Stimulated activated CD8-positive, alpha-beta memory T cell treated with anti-CD3 and anti-CD28 coated beads, Interleukin-4, amount 100 ng/mL, for 4 hours (primary cell): Measurements from ENCODE around the gene PRICKLE2.

Experiments
- DNase-seq, 2 donors: peaks; one replicate each; pipeline ENCODE4 v3.0.0-alpha.2; 2020; ENCODE audit warnings: low read depth in 2 of 2, low spot score in 1 of 2

The PRICKLE2 gene

DNA sequence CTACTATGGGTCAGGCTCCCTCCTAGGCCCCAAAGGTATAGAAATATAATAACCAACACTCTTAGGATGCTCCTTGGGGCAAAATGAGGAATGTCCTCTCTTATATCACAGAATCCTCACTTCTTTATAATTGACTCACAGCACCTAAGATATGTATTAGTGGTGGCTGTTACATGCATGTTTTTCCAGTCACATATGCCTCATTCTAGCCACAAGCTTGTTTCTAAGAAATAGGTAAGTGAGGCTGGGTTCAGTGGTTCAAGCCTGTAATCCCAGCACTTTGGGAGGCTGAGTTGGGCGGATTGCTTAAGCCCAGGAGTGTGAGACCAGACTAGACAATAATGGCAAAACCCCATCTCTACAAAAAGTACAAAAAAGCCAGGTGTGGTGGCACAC lies 144.0 kb downstream of the PRICKLE2 start:
- no peak for DNase-seq

DNA sequence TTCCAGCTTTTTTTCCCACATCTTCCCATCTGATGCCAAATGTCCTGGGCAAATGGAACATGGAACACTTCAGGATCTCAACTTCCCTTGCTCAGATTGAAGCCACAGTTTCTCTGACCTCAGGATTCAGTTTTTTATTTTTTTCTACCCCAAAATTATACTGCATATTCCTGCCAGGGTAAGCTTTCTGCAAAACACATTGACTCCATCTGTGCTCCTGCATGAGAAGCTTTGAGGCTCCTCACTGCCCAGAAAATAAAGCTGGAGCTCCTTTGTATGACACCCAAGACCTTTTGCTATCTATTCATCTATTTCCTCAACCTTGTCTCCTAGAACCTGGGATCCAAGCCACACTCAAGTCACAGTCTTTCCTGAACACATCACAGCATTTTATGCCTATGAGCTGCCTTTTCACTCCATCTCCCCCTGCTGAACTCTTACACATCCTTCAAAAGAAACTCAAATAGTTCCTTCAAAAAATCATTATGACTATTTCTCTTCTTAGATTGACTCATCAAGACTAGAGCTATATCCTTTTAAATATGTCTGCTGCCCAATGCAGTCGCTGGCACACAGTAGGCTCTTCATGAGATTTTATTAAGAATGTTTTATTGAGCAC lies 144.5 kb downstream of the PRICKLE2 start:
- DNase-seq, result no peak

DNA sequence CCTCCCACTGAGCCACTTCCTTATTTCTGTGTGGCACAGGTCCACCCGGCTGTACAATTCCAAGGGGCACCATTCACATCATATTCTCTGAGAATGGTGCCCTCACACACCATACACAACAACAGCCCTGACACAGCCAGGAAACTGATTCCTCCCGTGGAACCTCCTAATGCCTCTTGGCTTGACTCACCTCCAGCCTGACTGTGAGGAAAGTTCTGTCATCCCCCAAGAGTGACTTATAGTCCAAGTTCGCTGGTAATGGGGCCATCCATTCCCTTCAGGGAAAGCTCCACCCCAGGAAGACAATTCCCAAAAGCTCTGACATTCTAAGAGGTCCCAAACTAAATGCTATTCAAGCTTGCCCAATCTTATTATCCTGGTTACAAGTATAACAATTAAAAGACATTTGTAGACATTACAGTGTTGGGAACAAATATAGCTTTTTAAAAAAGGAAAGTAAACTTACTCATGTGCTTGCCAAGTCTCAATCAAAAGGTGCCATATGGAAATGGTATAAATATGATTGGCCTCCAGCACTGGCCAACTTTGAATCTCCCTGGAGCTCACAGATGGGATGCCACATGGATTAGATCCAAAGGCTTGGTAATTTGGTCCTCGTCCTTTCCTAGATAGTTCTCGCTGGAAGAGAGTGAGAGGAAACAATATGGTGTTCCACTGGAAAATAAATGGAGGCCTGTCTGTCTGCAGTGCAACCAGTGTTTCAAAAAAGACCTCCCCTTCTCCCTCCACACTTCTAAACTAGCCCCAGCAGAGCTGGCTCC lies 145.7 kb downstream of the PRICKLE2 start:
- no peak for DNase-seq

DNA sequence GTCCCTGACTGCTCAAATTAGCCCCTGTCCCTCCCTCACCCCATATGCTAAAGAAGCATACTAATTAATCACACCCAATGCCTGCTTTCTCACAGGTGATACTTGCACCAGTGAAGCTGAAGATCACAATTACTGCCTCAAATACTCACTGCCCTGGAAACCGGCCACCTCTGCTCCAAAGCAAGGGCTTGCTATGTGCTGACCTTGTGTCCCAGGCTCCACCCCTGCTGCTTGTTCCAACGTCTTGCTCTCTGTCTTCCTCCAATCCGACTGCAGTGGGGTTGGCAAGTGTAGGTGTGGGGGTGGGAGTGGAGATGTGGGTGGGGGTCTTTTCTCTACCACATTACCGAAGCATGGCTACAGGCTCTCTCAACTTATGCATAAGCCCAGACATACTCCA lies 146.3 kb downstream of the PRICKLE2 start:
- no peak for DNase-seq

DNA sequence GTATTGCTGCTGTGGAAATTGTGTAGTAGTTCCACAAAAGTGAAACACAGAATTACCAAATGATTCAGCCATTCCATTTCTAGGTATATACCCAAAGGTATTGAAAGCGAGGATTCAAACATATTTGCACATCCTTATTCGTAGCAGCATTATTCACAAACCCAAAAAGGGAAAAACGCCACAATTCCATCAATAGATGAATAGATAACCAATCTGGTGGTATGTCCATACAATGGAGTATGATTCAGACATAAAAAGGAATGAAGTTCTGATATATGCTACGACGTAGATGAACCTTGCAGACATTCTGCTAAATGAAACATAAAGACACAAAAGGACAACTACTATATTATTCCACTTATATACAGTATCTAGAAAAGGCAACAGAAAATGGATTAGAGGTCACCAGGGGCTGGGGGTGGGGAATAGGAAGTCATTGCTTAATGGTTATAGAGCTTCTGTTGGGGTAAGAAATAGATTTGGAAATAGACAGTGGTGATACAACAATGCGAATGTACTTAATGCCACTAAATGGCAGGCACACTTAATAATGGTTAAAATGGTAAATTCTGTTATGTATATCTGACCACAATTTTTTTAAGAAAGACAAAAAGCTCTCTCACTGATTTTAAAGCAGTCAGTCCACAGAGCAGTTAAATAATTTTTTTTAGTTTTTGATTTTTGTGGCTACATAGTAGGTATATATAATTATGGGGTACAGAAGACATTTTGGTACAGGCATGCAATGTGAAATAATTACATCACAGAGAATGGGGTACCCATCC lies 150.2 kb downstream of the PRICKLE2 start:
- no peak for DNase-seq

DNA sequence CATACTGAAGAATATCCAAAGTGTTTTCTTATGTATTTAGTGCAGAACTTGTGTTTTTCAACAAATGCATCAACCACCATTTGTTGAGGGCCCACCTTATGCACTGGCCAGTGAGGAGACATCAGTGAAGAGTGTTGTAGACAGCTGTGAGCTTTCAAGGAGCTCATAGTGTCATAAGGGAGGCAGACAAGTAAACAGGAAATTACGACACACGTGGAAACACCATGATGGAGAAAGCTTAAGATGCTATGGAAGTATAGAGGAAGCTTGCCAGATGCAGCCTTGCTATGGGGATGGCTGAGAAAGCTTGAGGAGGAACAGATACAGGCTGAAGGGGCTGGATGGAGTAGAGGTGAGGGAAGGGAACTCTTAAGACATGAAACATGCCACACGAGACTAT lies 151.2 kb downstream of the PRICKLE2 start:
- no peak for DNase-seq

DNA sequence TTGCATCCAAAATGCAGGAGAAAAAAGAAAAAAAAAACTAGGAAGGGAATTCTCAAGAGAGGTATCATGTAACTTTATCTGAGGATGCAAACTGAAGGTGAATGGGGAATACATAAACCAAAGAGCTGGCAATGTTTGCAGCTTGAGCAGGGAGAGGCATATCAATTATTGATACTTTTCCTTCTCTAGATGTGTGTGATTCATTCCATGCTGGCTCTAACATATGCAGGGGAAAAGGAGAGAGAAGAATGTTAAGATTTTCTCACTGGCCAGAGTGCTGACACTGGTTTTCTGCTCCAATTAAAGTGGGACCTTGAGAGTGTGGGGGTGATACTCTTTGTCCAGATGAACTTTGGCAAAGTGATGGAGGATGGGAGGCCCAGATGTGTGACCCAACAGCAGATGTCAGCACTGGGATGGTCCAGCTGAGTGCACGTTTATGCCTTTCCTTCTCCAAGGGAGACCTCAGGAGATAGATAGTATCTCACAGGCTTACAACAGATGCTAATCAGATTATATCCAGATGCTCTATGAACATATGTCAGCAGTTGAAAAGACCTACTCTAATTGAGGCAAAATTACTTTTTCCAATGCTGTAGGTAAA lies 152.0 kb downstream of the PRICKLE2 start:
- DNase-seq, result no peak

DNA sequence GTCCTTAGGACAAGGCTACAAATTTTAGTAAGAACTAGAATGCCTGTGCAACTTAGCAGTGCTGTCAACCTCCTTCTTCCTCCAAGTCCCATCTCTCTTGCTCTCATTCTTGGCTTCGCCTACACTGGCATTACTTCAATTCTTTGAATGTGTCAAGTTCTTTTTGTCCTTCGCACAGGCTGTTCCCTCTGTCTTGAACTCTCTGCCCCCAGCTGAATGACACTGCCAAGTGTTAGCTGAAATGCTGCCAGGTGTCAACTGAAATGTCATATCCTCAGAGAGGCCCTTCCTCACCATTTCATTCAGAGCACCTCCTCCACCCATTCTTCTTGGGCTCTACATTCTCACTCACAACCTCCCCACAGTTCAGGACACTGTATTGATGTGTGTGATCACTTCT lies 153.1 kb downstream of the PRICKLE2 start:
- DNase-seq, result no peak

DNA sequence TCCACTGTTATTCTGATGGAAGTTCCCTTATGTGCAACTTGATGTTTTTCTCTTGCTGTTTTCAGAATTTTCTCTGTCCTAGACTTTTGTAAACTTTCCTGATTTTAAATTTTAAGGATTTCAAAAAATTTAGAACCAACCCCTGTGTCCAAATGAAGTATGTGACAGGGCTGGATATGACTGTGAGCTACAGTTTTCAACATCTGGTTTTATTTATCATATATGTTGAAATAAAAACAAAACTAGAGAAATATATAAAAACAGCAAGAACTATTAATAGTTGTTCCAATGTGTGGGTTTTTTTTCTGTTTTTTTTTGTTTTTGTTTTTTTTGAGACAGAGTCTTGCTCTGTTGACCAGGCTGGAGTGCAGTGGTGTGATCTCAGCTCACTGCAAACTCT lies 154.6 kb downstream of the PRICKLE2 start:
- DNase-seq, result no peak

DNA sequence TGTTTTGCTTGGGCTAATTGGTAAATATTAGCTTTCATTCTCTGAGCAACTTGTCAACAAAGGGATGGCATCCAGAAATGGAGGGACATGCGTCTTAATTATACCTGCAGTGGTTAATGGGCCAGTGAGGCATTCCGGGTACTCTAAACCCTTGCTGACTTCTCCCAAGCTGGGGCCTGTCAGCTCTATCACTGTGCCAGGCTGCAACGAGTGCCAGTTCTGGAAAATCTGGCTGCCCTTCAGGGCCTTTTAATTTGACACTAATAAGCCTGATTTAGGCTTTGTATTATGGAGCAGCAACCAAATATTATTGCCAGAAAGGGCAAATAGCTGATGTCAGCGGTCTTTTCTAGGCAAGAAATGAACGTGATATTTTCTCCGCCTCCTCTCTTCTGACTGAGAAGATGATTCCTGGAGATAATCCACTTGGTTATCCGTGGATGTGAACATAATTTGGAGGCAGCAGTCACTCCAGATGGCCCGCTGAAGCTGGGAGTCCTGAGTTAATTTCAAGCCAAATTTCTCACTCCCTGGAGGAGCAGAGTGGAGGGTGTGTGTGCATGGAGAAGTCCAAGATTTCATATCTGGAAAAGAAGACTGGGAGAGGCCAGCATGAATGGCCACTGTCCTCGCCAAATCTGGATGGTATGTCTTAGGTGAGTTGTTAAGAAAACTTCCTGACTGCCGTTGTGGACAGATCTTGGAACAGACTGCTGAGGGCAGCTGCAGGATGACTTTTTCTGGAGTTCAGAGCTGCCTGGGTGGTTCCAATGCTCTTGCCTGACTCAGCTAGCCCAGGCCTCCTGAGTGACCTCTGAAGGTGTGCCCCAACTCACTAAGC lies 157.5 kb downstream of the PRICKLE2 start:
- no peak for DNase-seq

DNA sequence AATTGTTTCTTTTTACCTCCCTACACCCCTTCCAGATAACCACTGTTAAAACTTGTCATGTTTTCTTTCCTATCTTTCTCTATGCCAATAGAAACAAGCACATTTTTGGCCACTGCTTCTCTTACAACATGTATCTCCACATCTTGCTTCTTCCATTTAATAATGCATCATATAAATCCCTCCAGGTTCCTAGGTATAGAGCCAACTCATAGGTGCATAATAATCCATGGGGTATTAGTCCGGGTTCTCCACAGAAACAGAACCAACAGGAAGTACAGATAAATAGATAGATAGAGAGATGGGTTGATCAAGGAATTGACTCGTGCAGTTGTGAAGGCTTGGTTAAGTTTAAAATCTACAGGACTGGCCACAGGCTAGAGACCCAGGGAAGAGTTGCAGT lies 160.5 kb downstream of the PRICKLE2 start:
- no peak for DNase-seq

DNA sequence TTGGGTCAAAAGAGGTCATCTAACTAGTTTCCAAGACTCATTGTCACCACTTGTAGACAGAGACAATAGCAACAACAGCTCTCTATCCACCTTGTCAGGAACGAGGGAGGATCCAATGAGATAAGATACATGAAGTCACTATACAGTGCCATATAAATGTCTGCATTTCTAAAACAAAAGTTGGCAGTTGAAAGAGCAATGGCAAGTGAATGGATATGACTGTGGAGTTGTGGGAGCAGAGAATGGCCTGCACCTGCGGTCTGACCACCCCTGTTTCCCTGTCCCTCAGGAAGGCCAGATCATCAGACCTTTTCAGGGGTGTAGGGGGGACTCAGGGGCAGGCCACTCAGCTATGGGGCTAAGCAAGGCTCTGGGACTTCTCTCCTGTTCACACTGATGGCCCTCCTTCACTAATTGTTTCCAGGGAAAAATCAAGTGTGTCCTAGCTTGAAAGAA lies 161.3 kb downstream of the PRICKLE2 start:
- no peak for DNase-seq

DNA sequence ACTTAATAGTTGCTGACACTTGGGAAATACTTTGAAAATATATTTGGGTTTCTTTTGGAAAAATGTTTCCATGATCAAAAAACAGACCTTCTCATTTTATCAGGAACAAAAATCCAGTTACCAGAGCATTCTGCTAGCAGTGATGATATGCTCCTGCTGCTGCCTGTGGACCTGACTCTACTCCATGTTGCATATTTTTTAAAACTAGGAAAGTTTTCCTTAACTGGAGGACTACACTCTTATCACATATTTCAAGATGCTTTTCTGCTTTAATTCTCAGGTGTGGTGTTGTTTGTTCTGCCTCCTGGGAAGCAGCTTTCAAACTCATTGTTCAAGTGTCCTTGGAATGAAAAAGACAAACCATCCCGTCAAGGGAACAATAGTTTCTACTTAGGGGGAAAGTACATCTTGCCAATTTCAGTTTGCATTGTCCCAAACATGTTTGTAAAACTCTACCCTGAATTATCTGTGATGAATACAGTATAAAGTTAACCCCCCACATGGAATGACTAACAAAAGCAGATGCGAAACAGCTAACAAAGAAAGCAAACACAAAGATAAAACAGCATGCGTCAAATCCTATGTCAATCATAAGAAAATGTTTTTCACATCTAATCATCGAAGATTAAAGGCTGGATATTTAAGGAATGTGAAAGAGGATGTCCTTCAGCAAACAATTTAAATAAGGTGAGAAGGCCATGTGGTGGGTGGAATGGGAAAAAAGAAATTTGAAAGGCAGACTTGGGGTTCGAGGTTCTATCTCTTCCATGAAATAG lies 161.9 kb downstream of the PRICKLE2 start:
- no peak for DNase-seq

DNA sequence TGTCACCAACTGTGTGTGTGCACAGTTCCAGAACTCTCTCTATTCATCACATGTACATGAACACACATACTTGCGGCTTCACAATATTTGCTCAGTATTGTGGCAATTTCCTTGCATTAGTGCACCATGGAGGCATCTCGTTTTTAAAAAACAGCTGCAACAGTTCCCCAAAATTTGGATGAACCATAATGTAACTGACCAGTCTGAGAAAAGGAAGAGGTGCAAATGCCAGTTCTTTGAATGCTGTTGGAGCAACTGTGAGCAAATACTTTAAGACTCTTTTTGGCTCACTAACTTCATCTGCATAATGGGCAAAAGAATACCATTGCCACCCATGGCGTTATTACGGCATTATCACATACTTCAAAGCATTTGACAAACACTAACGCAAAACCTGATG lies 163.6 kb downstream of the PRICKLE2 start:
- no peak for DNase-seq

DNA sequence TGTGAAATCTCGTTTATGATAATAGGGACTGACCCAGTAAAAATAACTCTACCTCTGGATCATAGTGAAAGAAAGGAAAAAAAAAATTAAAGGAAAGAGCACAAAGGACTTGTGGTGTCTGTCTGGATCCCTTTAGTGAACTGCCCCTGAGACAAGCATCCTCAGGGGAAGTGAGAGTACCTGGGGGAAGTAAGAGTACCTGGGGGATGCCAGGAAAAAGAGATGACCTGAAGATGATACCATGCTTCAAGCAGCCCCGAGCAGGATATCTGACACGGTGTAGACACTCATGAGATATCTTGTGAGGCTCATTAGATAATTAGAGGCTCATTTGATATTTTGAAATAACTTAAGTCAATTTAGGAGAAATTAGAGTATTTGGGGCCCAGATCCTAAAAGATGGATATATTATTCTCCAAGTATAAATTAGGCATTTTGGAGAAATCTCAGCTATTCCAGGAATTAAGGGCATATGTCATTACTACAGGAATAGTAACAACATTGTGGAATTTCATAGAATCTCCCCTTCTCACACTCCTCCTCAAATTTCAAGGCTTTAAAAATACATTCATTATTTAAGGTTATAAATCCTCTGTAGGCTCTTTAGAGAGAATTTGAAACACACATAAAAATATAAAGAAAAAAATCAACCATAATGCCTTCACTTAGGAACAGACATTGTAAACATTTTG lies 165.6 kb downstream of the PRICKLE2 start:
- no peak for DNase-seq

DNA sequence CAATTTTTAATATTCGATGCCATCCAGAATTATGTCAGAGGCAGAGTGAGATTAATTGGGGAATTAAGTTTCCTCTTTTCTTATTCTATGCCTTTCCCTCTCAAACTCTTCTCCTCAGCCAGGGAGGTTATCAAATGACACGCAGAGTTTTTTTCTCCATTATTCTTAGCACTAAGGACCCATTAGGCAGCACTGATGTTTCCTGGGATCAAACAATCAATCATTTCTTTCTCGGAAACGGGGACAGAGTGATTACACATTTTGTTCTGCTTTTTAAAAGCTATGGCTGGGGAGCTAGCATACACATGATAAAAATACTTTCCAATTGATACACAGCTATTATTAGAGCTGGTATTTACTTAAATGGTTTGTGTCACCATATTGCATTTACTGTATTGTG lies 166.7 kb downstream of the PRICKLE2 start:
- no peak for DNase-seq

DNA sequence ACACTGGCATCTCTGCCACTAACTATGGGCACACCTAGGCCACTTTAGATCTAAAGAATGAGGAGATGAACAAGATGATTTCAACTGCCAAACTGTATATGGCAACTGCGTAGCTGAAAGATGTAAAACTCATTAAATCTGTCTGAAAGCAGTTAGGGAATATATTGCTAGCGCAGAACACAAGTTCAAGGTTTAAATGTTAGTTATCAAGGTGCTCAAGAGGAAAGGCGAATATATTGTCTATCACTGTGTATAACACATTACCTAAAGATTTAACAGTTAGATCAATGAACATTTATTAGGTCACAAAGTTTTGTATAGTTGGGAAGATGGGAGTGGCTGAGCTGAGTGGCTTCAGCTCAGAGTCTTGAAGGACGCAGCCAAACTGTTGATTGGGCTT lies 168.0 kb downstream of the PRICKLE2 start:
- no peak for DNase-seq

DNA sequence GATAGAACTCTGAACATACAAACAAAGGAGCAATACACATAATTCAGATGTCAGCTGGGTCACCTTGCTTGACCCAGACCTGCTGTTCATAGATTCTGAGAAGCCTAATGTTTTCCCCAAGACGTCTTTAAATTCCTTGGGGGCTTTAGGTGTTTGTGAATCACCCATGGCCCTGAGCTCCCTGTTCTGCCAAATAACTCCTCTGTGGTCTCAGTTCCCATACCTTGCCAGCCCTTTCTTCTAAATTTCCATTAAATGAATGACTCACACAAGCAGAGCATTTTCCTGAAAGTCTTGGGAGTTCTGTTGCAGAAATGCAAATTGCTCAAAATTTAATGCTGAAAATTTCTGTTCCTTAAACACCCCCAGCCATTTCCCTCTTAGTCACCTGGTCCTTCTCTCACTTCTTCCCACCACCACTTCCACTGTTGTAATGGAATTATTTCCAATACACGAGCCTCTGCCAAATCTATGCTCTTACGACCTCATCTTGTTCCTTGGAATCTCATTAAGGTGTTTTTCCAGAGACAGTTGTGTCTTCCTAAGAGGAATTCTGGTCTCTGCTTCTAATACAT lies 168.6 kb downstream of the PRICKLE2 start:
- no peak for DNase-seq

DNA sequence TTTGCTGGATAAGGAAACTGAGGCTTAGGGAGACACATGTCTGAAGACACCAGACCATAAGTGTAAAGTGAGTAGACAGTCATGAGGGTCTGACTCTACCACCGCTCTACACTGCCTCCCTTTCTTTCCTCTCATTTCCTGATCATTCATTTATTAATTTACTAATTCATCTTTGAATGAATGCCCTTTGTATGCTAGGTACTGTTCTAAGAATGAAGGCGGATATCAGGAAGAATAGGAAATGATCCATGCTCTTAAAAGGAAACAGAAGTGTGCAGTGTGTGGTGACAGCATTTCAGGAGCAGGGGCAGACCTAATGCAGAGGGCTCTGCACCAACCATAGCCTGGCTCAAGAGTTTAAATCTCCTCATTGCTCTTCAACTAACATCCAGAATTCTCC lies 170.2 kb downstream of the PRICKLE2 start:
- DNase-seq, result no peak
